ENCODE data around the gene FNDC11. TPM values are rescaled to one million over a fixed set of nuclear protein-coding genes. Genes with fewer than 3 reads are reported as not detected.

Gene FNDC11
- total and polyA plus RNA-seq, 4 donors, result under 0.01 to 0.01 TPM; not detected in 2

- TF ChIP-seq ZBTB33 (IDR thresholded peaks at IDR 0.05) (no peak), FOXA2 (IDR thresholded peaks at IDR 0.05) (no peak), FOXA1 (IDR thresholded peaks at IDR 0.05) (no peak), HNF4A (conservative IDR thresholded peaks at IDR 0.05) (no peak), SP1 (IDR thresholded peaks at IDR 0.05) (no peak), HNF4G (IDR thresholded peaks at IDR 0.05) (no peak), RXRA (IDR thresholded peaks at IDR 0.05) (no peak)
Observed at GRCh38 chr20:63521602-63522001, 32.4 kb upstream of the FNDC11 start (continued).

- no peak overlapping the region for H3K27ac ChIP-seq (ENCODE audit: low read depth in 1 of 2, low read length in 2 of 2)
- no peaks in the 10 kb centered on the region for H3K27me3 ChIP-seq (ENCODE audit: control insufficient read depth in 4 of 4, insufficient read depth in 4 of 4, low read length in 3 of 4)
- H3K4me3 ChIP-seq (ENCODE audit: low read depth in 1 of 3, low read length in 3 of 3), result no peak overlapping the region
- WGBS, result 79% methylated on average over 13 of the region's 13 CpGs
- H3K36me3 ChIP-seq (ENCODE audit: control insufficient read depth in 4 of 4, insufficient read depth in 3 of 4, low read depth in 1 of 4, low read length in 3 of 4), result no peaks in the 10 kb centered on the region
- DNase-seq (ENCODE audit: low spot score), result no peak
- no peaks in the 10 kb centered on the region for H3K9me3 ChIP-seq (ENCODE audit: control insufficient read depth in 4 of 4, low read length in 3 of 4)
- TF ChIP-seq RXRA (IDR thresholded peaks at IDR 0.05) (no peak), MAX (IDR thresholded peaks at IDR 0.05) (no peak), SP1 (IDR thresholded peaks at IDR 0.05) (no peak), HNF4G (IDR thresholded peaks at IDR 0.05) (no peak), NR2F2 (IDR thresholded peaks at IDR 0.05) (no peak), HNF4A (conservative IDR thresholded peaks at IDR 0.05) (no peak), RAD21 (IDR thresholded peaks at IDR 0.05) (no peak), FOXA2 (IDR thresholded peaks at IDR 0.05) (no peak), YY1 (IDR thresholded peaks at IDR 0.05) (no peak), CTCF (IDR thresholded peaks at IDR 0.05; ENCODE audit: low read depth, low read length, missing input control) (no peak), JUND (IDR thresholded peaks at IDR 0.05) (no peak), EGR1 (IDR thresholded peaks at IDR 0.05; ENCODE audit: low read depth in 2 of 2) (no peak), FOXA1 (IDR thresholded peaks at IDR 0.05) (no peak), GABPA (IDR thresholded peaks at IDR 0.05 in 1 of 2, conservative IDR thresholded peaks at IDR 0.05 in 1 of 2) (no peak), TAF1 (conservative IDR thresholded peaks at IDR 0.05) (no peak), ZBTB33 (IDR thresholded peaks at IDR 0.05) (no peak)
- TF ChIP-seq, protein P1, sequence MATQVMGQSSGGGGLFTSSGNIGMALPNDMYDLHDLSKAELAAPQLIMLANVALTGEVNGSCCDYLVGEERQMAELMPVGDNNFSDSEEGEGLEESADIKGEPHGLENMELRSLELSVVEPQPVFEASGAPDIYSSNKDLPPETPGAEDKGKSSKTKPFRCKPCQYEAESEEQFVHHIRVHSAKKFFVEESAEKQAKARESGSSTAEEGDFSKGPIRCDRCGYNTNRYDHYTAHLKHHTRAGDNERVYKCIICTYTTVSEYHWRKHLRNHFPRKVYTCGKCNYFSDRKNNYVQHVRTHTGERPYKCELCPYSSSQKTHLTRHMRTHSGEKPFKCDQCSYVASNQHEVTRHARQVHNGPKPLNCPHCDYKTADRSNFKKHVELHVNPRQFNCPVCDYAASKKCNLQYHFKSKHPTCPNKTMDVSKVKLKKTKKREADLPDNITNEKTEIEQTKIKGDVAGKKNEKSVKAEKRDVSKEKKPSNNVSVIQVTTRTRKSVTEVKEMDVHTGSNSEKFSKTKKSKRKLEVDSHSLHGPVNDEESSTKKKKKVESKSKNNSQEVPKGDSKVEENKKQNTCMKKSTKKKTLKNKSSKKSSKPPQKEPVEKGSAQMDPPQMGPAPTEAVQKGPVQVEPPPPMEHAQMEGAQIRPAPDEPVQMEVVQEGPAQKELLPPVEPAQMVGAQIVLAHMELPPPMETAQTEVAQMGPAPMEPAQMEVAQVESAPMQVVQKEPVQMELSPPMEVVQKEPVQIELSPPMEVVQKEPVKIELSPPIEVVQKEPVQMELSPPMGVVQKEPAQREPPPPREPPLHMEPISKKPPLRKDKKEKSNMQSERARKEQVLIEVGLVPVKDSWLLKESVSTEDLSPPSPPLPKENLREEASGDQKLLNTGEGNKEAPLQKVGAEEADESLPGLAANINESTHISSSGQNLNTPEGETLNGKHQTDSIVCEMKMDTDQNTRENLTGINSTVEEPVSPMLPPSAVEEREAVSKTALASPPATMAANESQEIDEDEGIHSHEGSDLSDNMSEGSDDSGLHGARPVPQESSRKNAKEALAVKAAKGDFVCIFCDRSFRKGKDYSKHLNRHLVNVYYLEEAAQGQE (IDR thresholded peaks at IDR 0.05), result no peak
- TF ChIP-seq, protein P2, sequence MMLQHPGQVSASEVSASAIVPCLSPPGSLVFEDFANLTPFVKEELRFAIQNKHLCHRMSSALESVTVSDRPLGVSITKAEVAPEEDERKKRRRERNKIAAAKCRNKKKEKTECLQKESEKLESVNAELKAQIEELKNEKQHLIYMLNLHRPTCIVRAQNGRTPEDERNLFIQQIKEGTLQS (IDR thresholded peaks at IDR 0.05), result no peak
- no peak overlapping the region for H3K9ac ChIP-seq (ENCODE audit: low read depth in 1 of 2, low read length in 2 of 2)
- peaks cover 2 to 19% (median 6%) of the 10 kb centered on the region in 4 donors for H3K4me1 ChIP-seq (ENCODE audit: control insufficient read depth in 4 of 4, insufficient read depth in 4 of 4, low read length in 3 of 4)
Observed at GRCh38 chr20:63522091-63522868, 31.7 kb upstream of the FNDC11 start.

Measured in liver (tissue), 9 donors.